Fibroblast of villous mesenchyme (primary cell): ENCODE results near the gene VCP. TPM values are rescaled to one million over a fixed set of nuclear protein-coding genes. Genes with fewer than 3 reads are reported as not detected.

ENCODE experiments used
- DNase-seq: peaks from one replicate; pipeline ENCODE4 v3.0.0-alpha.2; 2010; ENCODE audit warnings: low read depth
- H3K4me3 ChIP-seq: 2 replicates; pipeline ENCODE4 v1.5.1; 2011; ENCODE audit warnings: low read depth, mild to moderate bottlenecking, low read length
- total RNA-seq: library from RNA; depleted of rRNA; stranded (reverse); fragments of >200 nt; gene quantifications from 2 replicates; pipeline ENCODE4 v1.2.3, GENCODE V29; 2012
- TF ChIP-seq, protein P1 (sequence below): IDR thresholded peaks from 2 replicates; pipeline ENCODE4 v1.5.1; 2012; ENCODE audit warnings: low read depth, mild to moderate bottlenecking, low read length; ENCODE audit not compliant: insufficient read depth

The VCP gene
- total RNA-seq, 1 donor, result 351 TPM

DNA sequence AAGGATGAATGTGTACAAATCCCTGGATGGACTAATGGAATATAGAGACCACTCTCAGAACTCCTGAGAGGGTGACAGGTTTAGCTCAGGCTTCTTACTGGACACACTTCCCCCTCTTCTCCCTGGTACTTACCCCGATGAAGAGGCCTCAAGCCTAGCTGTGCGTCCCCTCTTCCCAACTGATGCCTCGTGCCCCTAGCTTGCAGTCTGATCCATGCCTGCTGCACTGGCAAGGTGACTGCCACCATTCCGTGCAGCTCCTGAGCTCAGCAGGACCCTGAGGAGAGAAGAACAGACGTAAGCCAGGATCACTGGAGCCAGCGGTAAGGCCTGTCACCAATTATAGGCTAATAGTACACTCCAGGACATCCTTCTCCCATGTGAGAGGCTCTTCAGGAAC, 36.0 kb upstream of the VCP start:
- TF ChIP-seq, protein P1, sequence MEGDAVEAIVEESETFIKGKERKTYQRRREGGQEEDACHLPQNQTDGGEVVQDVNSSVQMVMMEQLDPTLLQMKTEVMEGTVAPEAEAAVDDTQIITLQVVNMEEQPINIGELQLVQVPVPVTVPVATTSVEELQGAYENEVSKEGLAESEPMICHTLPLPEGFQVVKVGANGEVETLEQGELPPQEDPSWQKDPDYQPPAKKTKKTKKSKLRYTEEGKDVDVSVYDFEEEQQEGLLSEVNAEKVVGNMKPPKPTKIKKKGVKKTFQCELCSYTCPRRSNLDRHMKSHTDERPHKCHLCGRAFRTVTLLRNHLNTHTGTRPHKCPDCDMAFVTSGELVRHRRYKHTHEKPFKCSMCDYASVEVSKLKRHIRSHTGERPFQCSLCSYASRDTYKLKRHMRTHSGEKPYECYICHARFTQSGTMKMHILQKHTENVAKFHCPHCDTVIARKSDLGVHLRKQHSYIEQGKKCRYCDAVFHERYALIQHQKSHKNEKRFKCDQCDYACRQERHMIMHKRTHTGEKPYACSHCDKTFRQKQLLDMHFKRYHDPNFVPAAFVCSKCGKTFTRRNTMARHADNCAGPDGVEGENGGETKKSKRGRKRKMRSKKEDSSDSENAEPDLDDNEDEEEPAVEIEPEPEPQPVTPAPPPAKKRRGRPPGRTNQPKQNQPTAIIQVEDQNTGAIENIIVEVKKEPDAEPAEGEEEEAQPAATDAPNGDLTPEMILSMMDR, result no peak
- H3K4me3 ChIP-seq, result no peak overlapping the region
- DNase-seq, result no peak

GRCh38 chr9:35107297-35108290, 35.2 kb upstream of the VCP start:
- DNase-seq, result no peak
- TF ChIP-seq, protein P1, result no peak
- H3K4me3 ChIP-seq, result no peak overlapping the region

GRCh38 chr9:35106343-35106730, 33.9 kb upstream of the VCP start:
- DNase-seq, result no peak
- no peak overlapping the region for H3K4me3 ChIP-seq
- TF ChIP-seq, protein P1, result no peak

DNA sequence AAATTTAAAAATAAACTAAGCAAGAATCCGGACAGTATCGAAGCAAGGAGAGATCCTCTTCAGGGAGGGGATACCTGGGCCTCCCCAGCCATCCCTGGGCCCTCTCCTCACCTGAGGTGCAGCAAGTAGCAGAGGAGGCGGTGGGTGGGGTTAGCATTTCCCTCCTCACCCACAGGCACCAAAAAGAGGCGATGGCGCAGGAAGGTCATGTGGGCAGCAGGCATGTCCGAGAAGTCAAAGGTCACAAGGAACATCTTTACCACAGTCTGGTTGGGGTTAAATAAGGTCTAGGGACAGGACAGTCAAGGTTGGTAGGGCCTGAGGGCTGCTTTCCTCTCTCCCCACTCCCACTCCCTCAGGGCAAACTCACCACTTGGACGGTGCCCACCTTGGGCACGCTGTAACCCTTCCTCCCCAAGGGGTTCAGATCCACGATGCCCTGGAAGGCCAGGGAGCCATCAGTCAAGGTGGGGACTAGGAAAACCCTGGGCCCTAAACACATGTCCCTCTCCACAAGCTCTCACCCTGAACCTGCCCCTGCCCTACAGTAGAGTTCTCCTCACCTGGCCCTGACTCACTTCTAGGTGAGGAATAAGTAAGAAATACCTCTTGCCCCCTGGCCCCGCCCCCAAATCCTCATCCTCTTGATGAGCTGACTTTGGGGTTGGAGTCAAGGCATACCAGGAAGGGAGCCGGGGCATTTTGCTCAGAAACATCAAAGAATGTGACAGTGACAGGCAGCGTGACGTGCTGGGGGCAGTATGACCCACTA, 33.3 kb upstream of the VCP start:
- H3K4me3 ChIP-seq, result no peak overlapping the region
- DNase-seq, result no peak
- TF ChIP-seq, protein P1, result no peak

DNA sequence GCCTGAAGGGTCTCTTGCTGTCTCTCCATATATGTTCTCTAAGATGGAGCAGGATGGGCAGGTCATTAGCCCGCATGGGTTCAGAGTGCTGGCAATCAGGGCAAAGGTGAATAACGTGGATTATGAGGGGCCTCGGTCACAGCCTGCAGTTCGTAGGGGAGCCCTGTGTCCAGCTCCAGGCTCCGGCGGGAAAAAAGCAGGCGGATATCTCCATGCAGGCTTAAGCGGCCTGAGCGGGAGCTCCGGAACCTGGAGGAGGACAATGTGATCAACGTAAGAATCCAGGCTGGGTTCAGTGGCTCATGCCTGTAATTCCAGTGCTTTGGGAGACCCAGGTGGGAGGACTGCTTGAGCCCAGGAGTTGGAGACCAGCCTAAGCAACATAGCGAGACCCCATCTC, 32.7 kb upstream of the VCP start:
- no peak for DNase-seq
- TF ChIP-seq, protein P1, result no peak
- no peak overlapping the region for H3K4me3 ChIP-seq

GRCh38 chr9:35104586-35104985, 32.2 kb upstream of the VCP start:
- TF ChIP-seq, protein P1, result no peak
- H3K4me3 ChIP-seq, result no peak overlapping the region
- no peak for DNase-seq
